HL-60 (cell line): ENCODE results near the gene SELENOI.

Experiments
- CTCF ChIP-seq: IDR thresholded peaks from one replicate; pipeline ENCODE4 v1.5.1; 2011; ENCODE audit warnings: low read length, control low read depth, inconsistent platforms; ENCODE audit not compliant: insufficient read depth
- REST ChIP-seq: IDR thresholded peaks from 2 replicates; pipeline ENCODE4 v1.6.1; 2012; ENCODE audit warnings: low read depth; ENCODE audit not compliant: insufficient replicate concordance

- TF ChIP-seq CTCF: no peak
- no peak for TF ChIP-seq REST
Observed at GRCh38 chr2:26313446-26313845, 32.5 kb upstream of the SELENOI start.
